GM06990 (cell line): ENCODE results near the gene PHLDB1.

Experiments
- DNase-seq: peaks from one replicate; pipeline ENCODE4 v3.0.0-alpha.2; 2011; ENCODE audit not compliant: insufficient read length; ENCODE audit errors: extremely low read depth
- H3K27me3 ChIP-seq: replicated peaks from 2 replicates; pipeline ENCODE4 v1.6.0; 2011; ENCODE audit warnings: low read length; ENCODE audit not compliant: control insufficient read depth, insufficient read depth
- H3K36me3 ChIP-seq: 2 replicates; pipeline ENCODE4 v1.5.1; 2011; ENCODE audit warnings: low read length; ENCODE audit not compliant: control insufficient read depth, insufficient read depth
- H3K4me3 ChIP-seq: replicated peaks from 2 replicates; pipeline ENCODE4 v1.5.1; 2011; ENCODE audit warnings: low read depth, mild to moderate bottlenecking, control low read depth, low read length
- TF ChIP-seq, protein P1 (sequence below): IDR thresholded peaks from 2 replicates; pipeline ENCODE4 v1.5.1; 2011; ENCODE audit warnings: low read length, control low read depth, mild to moderate bottlenecking, inconsistent platforms; ENCODE audit not compliant: insufficient read depth, poor library complexity, severe bottlenecking

The PHLDB1 gene

DNA sequence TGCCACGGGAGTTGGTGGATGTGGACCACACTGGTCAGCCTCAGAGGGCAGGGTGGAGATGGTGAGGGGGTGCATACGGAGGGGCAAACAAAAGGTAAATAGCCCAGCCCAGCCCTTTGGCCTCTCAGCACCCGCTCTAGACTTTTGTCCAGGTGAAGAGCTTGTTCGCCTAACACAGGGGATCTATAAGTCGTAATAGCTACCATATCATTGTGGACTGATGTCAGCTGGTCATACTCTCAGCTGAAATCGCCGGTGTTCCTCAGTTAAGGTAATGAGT lies 99.1 kb downstream of the PHLDB1 start:
- TF ChIP-seq, protein P1, sequence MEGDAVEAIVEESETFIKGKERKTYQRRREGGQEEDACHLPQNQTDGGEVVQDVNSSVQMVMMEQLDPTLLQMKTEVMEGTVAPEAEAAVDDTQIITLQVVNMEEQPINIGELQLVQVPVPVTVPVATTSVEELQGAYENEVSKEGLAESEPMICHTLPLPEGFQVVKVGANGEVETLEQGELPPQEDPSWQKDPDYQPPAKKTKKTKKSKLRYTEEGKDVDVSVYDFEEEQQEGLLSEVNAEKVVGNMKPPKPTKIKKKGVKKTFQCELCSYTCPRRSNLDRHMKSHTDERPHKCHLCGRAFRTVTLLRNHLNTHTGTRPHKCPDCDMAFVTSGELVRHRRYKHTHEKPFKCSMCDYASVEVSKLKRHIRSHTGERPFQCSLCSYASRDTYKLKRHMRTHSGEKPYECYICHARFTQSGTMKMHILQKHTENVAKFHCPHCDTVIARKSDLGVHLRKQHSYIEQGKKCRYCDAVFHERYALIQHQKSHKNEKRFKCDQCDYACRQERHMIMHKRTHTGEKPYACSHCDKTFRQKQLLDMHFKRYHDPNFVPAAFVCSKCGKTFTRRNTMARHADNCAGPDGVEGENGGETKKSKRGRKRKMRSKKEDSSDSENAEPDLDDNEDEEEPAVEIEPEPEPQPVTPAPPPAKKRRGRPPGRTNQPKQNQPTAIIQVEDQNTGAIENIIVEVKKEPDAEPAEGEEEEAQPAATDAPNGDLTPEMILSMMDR, result no peak
- Histone ChIP-seq H3K27me3 (no peaks in the 10 kb centered on the region), H3K4me3 (no peak overlapping the region), H3K36me3 (no peaks in the 10 kb centered on the region)
- no peak for DNase-seq
